ENCODE data around the gene FAM78B.

Gene FAM78B

GRCh38 chr1:166197141-166197540, 30.3 kb upstream of the FAM78B start:
- H4K20me1 ChIP-seq (ENCODE audit: insufficient read depth): no peaks in the 10 kb centered on the region
- no peak overlapping the region for H2AFZ ChIP-seq (ENCODE audit: low read depth)
- no peaks in the 10 kb centered on the region for H3K27me3 ChIP-seq (ENCODE audit: insufficient read depth, low read depth)
- no peak overlapping the region for H3K4me3 ChIP-seq (IDR thresholded peaks at IDR 0.05; ENCODE audit: insufficient read depth, low read depth, low read length)
- H3K36me3 ChIP-seq (ENCODE audit: insufficient read depth): no peaks in the 10 kb centered on the region
- no peak overlapping the region for H3K27ac ChIP-seq
- no peak overlapping the region for H3K9ac ChIP-seq
- H3K4me2 ChIP-seq: no peak overlapping the region
- no peaks in the 10 kb centered on the region for H3K79me2 ChIP-seq (ENCODE audit: insufficient read depth, low read depth)
- no peak for TF ChIP-seq CTCF (conservative IDR thresholded peaks at IDR 0.05; ENCODE audit: low read depth, low read length)
- H3K4me1 ChIP-seq (ENCODE audit: low read depth, poor library complexity, severe bottlenecking): no peaks in the 10 kb centered on the region

- Histone ChIP-seq H3K27me3 (ENCODE audit: insufficient read depth, low read depth) (no peaks in the 10 kb centered on the region), H3K9ac (no peak overlapping the region), H3K4me3 (IDR thresholded peaks at IDR 0.05; ENCODE audit: insufficient read depth, low read depth, low read length) (no peak overlapping the region), H3K27ac (no peak overlapping the region), H4K20me1 (ENCODE audit: insufficient read depth) (no peaks in the 10 kb centered on the region), H3K4me1 (ENCODE audit: low read depth, poor library complexity, severe bottlenecking) (no peaks in the 10 kb centered on the region), H3K79me2 (ENCODE audit: insufficient read depth, low read depth) (no peaks in the 10 kb centered on the region), H3K4me2 (no peak overlapping the region), H2AFZ (ENCODE audit: low read depth) (no peak overlapping the region), H3K36me3 (ENCODE audit: insufficient read depth) (no peaks in the 10 kb centered on the region)
- TF ChIP-seq CTCF (conservative IDR thresholded peaks at IDR 0.05; ENCODE audit: low read depth, low read length): no peak
Observed at GRCh38 chr1:166193057-166193698, 26.4 kb upstream of the FAM78B start.

GRCh38 chr1:166190400-166190799, 23.6 kb upstream of the FAM78B start:
- H4K20me1 ChIP-seq (ENCODE audit: insufficient read depth): no peaks in the 10 kb centered on the region
- no peaks in the 10 kb centered on the region for H3K79me2 ChIP-seq (ENCODE audit: insufficient read depth, low read depth)
- H3K4me1 ChIP-seq (ENCODE audit: low read depth, poor library complexity, severe bottlenecking): no peaks in the 10 kb centered on the region
- TF ChIP-seq CTCF (conservative IDR thresholded peaks at IDR 0.05; ENCODE audit: low read depth, low read length): no peak
- no peak overlapping the region for H3K27ac ChIP-seq
- no peak overlapping the region for H3K9ac ChIP-seq
- H3K4me2 ChIP-seq: no peak overlapping the region
- no peaks in the 10 kb centered on the region for H3K36me3 ChIP-seq (ENCODE audit: insufficient read depth)
- H2AFZ ChIP-seq (ENCODE audit: low read depth): no peak overlapping the region
- no peak overlapping the region for H3K4me3 ChIP-seq (IDR thresholded peaks at IDR 0.05; ENCODE audit: insufficient read depth, low read depth, low read length)
- no peaks in the 10 kb centered on the region for H3K27me3 ChIP-seq (ENCODE audit: insufficient read depth, low read depth)

GRCh38 chr1:166189126-166189525, 22.3 kb upstream of the FAM78B start:
- Histone ChIP-seq H3K4me1 (ENCODE audit: low read depth, poor library complexity, severe bottlenecking) (no peaks in the 10 kb centered on the region), H3K79me2 (ENCODE audit: insufficient read depth, low read depth) (no peaks in the 10 kb centered on the region), H4K20me1 (ENCODE audit: insufficient read depth) (no peaks in the 10 kb centered on the region), H3K27ac (no peak overlapping the region), H3K4me3 (IDR thresholded peaks at IDR 0.05; ENCODE audit: insufficient read depth, low read depth, low read length) (no peak overlapping the region), H2AFZ (ENCODE audit: low read depth) (no peak overlapping the region), H3K9ac (no peak overlapping the region), H3K27me3 (ENCODE audit: insufficient read depth, low read depth) (no peaks in the 10 kb centered on the region), H3K36me3 (ENCODE audit: insufficient read depth) (no peaks in the 10 kb centered on the region), H3K4me2 (no peak overlapping the region)
- no peak for TF ChIP-seq CTCF (conservative IDR thresholded peaks at IDR 0.05; ENCODE audit: low read depth, low read length)
